WERI-Rb-1 (cell line): ENCODE results near the gene HOXC10.

Experiments
- DNase-seq: peaks from one replicate; pipeline ENCODE4 v3.0.0-alpha.2; 2020
- H3K27ac ChIP-seq: fragments of 250-450 bp; sonication (Bioruptor Pico); 2 replicates; pipeline ENCODE4 v1.5.1; 2020; ENCODE audit warnings: mild to moderate bottlenecking, moderate library complexity
- H3K27me3 ChIP-seq: fragments of 250-450 bp; sonication (Bioruptor Pico); 2 replicates; pipeline ENCODE4 v1.5.1; 2021; ENCODE audit warnings: mild to moderate bottlenecking, low read depth, moderate library complexity; ENCODE audit not compliant: insufficient read depth, severe bottlenecking
- H3K36me3 ChIP-seq: fragments of 250-450 bp; sonication (Bioruptor Pico); 2 replicates; pipeline ENCODE4 v1.5.1; 2020; ENCODE audit warnings: mild to moderate bottlenecking, moderate library complexity
- H3K4me3 ChIP-seq: 2 replicates; pipeline ENCODE4 v1.5.1; 2011; ENCODE audit warnings: low read depth, mild to moderate bottlenecking, control low read depth, low read length
- H3K9me3 ChIP-seq: fragments of 250-450 bp; sonication (Bioruptor Pico); 2 replicates; pipeline ENCODE4 v1.5.1; 2021; ENCODE audit warnings: mild to moderate bottlenecking, moderate library complexity; ENCODE audit not compliant: severe bottlenecking
- CTCF ChIP-seq: IDR thresholded peaks from 2 replicates; pipeline ENCODE4 v1.5.1; 2011; ENCODE audit warnings: low read depth, mild to moderate bottlenecking, control low read depth, inconsistent platforms, low read length

The HOXC10 gene

GRCh38 chr12:53939141-53940108 lies 45.5 kb upstream of the HOXC10 start:
- DNase-seq: no peak
- Histone ChIP-seq H3K36me3 (no peaks in the 10 kb centered on the region), H3K27me3 (peaks cover 76% of the 10 kb centered on the region), H3K4me3 (peak overlapping the region; percentile 43), H3K27ac (no peak overlapping the region), H3K9me3 (no peaks in the 10 kb centered on the region)
- no peak for TF ChIP-seq CTCF

DNA sequence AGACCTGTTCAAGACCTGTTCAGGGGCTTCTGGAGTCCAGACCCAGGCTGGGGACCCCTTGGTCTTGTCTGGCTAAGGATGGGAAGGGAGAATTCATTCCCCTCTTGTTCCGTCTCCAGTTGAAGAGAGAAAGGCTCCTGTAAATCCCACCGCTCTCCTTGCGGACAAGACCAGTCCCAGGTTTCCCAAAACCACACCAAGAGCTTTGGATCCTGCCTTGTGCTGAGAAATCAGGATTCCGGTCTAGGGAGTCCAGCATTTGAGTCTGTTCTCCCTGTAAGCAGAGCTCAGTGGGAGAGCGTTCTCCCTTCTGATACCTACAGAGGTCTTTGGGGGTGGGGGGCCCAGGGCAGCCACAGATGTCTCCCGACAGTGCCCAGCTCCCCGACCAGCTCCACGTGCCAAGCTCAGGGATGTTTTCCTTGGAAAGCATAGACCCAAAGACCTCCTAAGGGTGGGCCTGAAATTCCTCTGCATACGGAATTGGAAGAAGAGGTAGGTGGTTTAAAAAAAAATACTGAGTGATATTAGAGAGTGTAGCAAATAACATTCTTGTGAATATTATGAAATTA lies 44.4 kb upstream of the HOXC10 start:
- TF ChIP-seq CTCF: no peak
- Histone ChIP-seq H3K27ac (no peak overlapping the region), H3K27me3 (peaks cover 67% of the 10 kb centered on the region), H3K36me3 (no peaks in the 10 kb centered on the region), H3K4me3 (no peak overlapping the region), H3K9me3 (no peaks in the 10 kb centered on the region)
- DNase-seq: no peak

DNA sequence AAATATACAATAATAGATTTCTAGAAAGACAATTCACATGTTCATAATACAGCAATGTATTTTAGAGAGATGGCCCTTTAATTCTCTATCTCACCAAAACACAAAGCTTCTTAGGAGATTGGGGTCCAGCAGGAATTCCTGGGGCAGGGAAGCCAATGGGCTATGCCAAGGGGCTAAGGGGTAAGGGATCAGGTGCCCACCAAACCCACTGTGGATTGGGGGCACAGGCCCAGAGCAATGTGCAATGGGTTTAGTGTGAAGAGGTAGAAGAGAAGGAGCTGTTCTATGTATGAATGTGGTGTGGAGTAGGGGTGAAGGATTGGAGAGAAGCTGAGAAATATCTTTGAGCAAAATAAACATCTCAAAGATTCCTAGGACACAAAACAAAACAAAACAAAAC lies 43.8 kb upstream of the HOXC10 start:
- no peaks in the 10 kb centered on the region for H3K36me3 ChIP-seq
- no peak for TF ChIP-seq CTCF
- H3K27ac ChIP-seq: no peak overlapping the region
- DNase-seq: no peak
- no peak overlapping the region for H3K4me3 ChIP-seq
- no peaks in the 10 kb centered on the region for H3K9me3 ChIP-seq
- H3K27me3 ChIP-seq: peaks cover 61% of the 10 kb centered on the region

DNA sequence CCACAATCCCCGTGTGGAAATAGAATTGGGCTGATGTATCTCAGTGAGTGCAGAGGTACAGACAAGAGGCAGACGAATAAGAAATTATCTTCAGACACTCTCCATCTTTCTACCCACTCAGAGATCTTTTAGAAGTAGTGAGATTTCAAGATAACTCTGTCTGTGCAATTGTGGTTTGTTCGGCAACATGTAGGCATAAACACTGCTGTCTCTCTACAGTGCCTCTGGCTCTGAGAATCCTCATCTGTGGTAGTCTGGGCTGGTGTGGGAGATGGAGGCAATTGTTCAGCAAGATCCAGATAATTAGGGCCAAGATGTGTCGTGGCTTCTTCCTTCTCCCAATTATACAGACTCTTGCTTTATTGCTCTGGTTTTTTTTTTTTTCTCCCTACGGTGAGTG lies 43.2 kb upstream of the HOXC10 start:
- Histone ChIP-seq H3K27ac (no peak overlapping the region), H3K4me3 (no peak overlapping the region), H3K27me3 (peaks cover 57% of the 10 kb centered on the region)

DNA sequence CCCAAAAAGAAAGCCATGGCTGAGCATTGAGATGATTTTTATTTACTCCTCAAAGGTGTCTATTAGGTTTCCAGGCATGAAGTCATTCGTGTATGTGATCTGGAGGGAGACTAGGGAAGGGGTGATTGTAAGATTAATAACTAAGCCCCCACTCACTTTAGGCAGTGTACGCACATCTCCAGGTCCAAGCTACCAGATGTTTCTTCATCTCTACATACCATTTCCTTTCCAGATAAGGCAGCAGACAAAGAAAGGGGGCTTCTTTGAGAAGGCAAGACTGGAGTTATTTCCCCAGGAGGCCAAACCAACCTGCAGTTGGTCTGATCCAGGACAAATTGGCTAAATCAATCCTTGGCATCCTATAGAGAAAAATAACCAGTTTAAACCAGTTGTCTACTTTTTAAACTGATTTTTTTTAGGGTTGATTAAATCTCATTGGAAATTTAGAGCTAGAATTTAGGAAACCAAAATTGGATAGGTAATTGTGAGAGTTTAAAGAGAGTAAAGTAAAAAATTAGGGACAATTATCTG lies 42.4 kb upstream of the HOXC10 start:
- no peak overlapping the region for H3K4me3 ChIP-seq
- H3K9me3 ChIP-seq: no peaks in the 10 kb centered on the region
- no peak for DNase-seq
- H3K36me3 ChIP-seq: no peaks in the 10 kb centered on the region
- no peak for TF ChIP-seq CTCF
- H3K27ac ChIP-seq: no peak overlapping the region
- H3K27me3 ChIP-seq: peaks cover 50% of the 10 kb centered on the region

More for the DNA sequence above, 43.2 kb upstream of the HOXC10 start:
- no peaks in the 10 kb centered on the region for H3K36me3 ChIP-seq
- DNase-seq: no peak
- H3K9me3 ChIP-seq: no peaks in the 10 kb centered on the region
- no peak for TF ChIP-seq CTCF
